HEK293T (cell line): ENCODE results near the gene PLSCR3.

Experiments used
- BHLHE40 ChIP-seq: fragments of 450-650 bp; IDR thresholded peaks from 2 replicates; pipeline ENCODE4 v1.6.1; 2016; ENCODE audit warnings: mild to moderate bottlenecking, moderate library complexity, borderline replicate concordance
- FOXA1 ChIP-seq: fragments of 450-650 bp; IDR thresholded peaks from 2 replicates; pipeline ENCODE4 v1.6.1; 2016; ENCODE audit warnings: mild to moderate bottlenecking
- FOXK2 ChIP-seq: fragments of 450-650 bp; IDR thresholded peaks from 2 replicates; pipeline ENCODE4 v1.6.1; 2016; ENCODE audit warnings: mild to moderate bottlenecking
- FOXM1 ChIP-seq: fragments of 450-650 bp; IDR thresholded peaks from 2 replicates; pipeline ENCODE4 v1.6.1; 2017; ENCODE audit warnings: mild to moderate bottlenecking, borderline replicate concordance
- HDGF ChIP-seq: fragments of 450-650 bp; IDR thresholded peaks from 2 replicates; pipeline ENCODE4 v1.6.1; 2017; ENCODE audit warnings: antibody characterized with exemption, borderline replicate concordance

GRCh38 chr17:7407485-7408251 is 13.3 kb upstream of the PLSCR3 start, which contains the start of gene NLGN2:
- TF ChIP-seq BHLHE40 (no peak), FOXA1 (no peak), HDGF (no peak), FOXK2 (no peak), FOXM1 (no peak)
